ENCODE measurements around the gene MFSD2A.
A peak's percentile ranks its signal among the peaks of the same experiment; 100 is the strongest.

MFSD2A gene

GRCh38 chr1:39917825-39918224 lies 37.1 kb upstream of the MFSD2A start:
- TF ChIP-seq, protein P1, sequence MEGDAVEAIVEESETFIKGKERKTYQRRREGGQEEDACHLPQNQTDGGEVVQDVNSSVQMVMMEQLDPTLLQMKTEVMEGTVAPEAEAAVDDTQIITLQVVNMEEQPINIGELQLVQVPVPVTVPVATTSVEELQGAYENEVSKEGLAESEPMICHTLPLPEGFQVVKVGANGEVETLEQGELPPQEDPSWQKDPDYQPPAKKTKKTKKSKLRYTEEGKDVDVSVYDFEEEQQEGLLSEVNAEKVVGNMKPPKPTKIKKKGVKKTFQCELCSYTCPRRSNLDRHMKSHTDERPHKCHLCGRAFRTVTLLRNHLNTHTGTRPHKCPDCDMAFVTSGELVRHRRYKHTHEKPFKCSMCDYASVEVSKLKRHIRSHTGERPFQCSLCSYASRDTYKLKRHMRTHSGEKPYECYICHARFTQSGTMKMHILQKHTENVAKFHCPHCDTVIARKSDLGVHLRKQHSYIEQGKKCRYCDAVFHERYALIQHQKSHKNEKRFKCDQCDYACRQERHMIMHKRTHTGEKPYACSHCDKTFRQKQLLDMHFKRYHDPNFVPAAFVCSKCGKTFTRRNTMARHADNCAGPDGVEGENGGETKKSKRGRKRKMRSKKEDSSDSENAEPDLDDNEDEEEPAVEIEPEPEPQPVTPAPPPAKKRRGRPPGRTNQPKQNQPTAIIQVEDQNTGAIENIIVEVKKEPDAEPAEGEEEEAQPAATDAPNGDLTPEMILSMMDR (IDR thresholded peaks at IDR 0.05; ENCODE audit: low read depth, low read length), result 0 out of 2 replicates have a peak, but pooled peaks have one; percentile 5
- H3K4me3 ChIP-seq (ENCODE audit: low read depth, low read length), result no peak overlapping the region

DNA sequence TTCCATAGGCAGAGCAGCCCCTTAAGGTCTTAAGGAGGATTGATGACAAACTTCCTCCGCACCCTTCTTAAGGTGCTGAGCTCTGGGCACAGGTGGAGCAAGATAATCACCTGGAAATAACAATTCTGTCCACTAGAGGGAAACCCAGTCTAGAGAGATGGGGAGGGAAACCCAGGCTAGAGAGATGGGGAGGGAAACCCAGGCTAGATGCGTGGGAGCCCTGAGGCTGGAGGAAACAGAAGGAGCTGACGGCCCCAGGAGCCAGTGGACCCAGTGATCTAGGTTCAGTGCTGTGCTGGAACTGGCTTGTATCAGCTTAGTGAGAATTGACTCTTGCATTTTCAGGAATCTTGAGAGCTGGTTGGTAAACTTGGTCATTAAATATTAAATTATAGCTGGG lies 35.4 kb upstream of the MFSD2A start:
- TF ChIP-seq, protein P1 (IDR thresholded peaks at IDR 0.05; ENCODE audit: low read depth, low read length), result peak; percentile 28
- no peak overlapping the region for H3K4me3 ChIP-seq (ENCODE audit: low read depth, low read length)

- TF ChIP-seq, protein P1 (IDR thresholded peaks at IDR 0.05; ENCODE audit: low read depth, low read length), result no peak
- H3K4me3 ChIP-seq (ENCODE audit: low read depth, low read length), result no peak overlapping the region
Observed at GRCh38 chr1:39922251-39922688, 32.7 kb upstream of the MFSD2A start.

DNA sequence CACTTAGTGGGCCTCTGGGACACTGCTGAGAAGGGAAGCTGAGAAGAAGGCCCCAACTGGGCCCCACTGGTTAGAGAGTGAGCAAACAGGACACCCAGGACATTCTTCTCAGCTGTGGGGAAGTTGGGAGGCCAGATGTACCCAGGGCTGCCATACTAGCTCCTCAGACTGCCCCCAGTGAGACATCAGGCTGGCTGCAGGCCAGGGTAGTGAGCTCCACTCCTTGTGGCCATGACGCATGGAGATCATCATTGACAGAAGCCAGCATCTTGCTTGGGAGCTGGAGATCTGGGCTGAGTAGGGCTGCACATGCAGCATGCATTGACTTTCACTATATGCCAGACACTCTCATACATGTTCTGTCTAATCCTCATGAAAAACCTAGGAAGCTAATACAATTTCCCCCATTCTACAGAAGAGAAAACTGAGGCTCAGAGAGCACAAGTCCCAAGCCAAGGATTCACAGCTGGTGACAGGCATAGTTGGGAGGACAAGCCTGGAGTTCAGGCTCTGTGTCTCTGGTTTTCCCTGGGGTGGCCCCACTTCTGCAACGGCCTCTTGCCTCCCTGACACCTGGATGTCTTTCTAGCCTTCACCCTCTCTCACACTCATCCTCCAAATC lies 29.1 kb upstream of the MFSD2A start:
- H3K4me3 ChIP-seq (ENCODE audit: low read depth, low read length), result no peak overlapping the region
- TF ChIP-seq, protein P1 (IDR thresholded peaks at IDR 0.05; ENCODE audit: low read depth, low read length), result no peak

- TF ChIP-seq, protein P1 (IDR thresholded peaks at IDR 0.05; ENCODE audit: low read depth, low read length), result no peak
- no peak overlapping the region for H3K4me3 ChIP-seq (ENCODE audit: low read depth, low read length)
Observed at GRCh38 chr1:39926343-39926793, 28.6 kb upstream of the MFSD2A start.

- TF ChIP-seq, protein P1 (IDR thresholded peaks at IDR 0.05; ENCODE audit: low read depth, low read length), result no peak
- H3K4me3 ChIP-seq (ENCODE audit: low read depth, low read length), result no peak overlapping the region
Observed at GRCh38 chr1:39926820-39927219, 28.1 kb upstream of the MFSD2A start.

GRCh38 chr1:39927538-39927937 lies 27.4 kb upstream of the MFSD2A start:
- TF ChIP-seq, protein P1 (IDR thresholded peaks at IDR 0.05; ENCODE audit: low read depth, low read length), result no peak
- H3K4me3 ChIP-seq (ENCODE audit: low read depth, low read length), result no peak overlapping the region

Measured in WI38 (cell line).